Esophagus squamous epithelium (tissue), 4 donors: Measurements from ENCODE around the gene KLRF2.

Source experiments
- CTCF ChIP-seq, 6 experiments: fragments of 450-650 bp in 4 of 6; fragments of 200-600 bp in 2 of 6; sonication (generic) in 2 of 6; IDR thresholded peaks; one replicate each; pipeline ENCODE4 v1.5.1; 2016 to 2019; ENCODE audit warnings: antibody characterized with exemption in 6 of 6, mild to moderate bottlenecking in 4 of 6, moderate library complexity in 4 of 6
- POLR2A ChIP-seq, 4 donors: fragments of 450-650 bp; IDR thresholded peaks; one replicate each; pipeline ENCODE4 v1.6.1; 2017; ENCODE audit warnings: antibody characterized with exemption in 4 of 4, mild to moderate bottlenecking in 4 of 4, moderate library complexity in 3 of 4

DNA sequence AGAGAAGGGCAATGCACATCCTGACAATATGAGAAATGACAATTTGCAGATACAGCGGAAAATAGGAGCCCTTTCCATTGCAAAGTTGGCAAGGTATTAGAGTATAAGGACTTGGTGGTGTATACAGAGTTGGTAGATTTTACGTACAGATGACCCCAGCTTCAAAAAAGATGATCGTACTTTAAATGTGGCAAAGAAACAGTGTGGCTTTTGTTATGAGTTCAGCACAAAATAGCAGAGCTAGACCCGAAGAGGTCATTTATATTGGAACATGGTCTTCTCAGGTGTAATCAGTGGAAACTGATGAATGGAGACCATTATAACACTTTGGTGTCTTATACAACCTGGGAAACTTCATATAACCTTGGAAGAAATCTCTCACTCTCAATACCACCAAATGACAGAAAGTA lies 14.4 kb upstream of the KLRF2 start:
- TF ChIP-seq CTCF (IDR thresholded peaks at IDR 0.05) = no peak
- no peak for TF ChIP-seq POLR2A (IDR thresholded peaks at IDR 0.05)
